GM13977 (cell line): ENCODE data around the gene SGO2.
A peak's percentile ranks its signal among the peaks of the same experiment; 100 is the strongest.

Experiments
- DNase-seq: peaks from one replicate; pipeline ENCODE4 v3.0.0; 2012; ENCODE audit warnings: low spot score
- in situ Hi-C: fragments of 300-500 bp; cut with MboI; formaldehyde crosslinking; loops from one replicate; pipeline ENCODE4 v1.12.0; 2022; ENCODE audit warnings: low sequenced_read_pairs, low pct_unique_long_range_greater_than_20kb, mixed read lengths, inconsistent platforms; ENCODE audit not compliant: unreplicated experiment
- TF ChIP-seq, protein P1 (sequence below): IDR thresholded peaks from 2 replicates; pipeline ENCODE4 v1.5.1; 2012; ENCODE audit warnings: mild to moderate bottlenecking, control low read depth; ENCODE audit not compliant: insufficient read depth; ENCODE audit errors: extremely low read depth, missing control alignments

Gene SGO2

GRCh38 chr2:200498402-200499162, 27.4 kb upstream of the SGO2 start:
- TF ChIP-seq, protein P1, sequence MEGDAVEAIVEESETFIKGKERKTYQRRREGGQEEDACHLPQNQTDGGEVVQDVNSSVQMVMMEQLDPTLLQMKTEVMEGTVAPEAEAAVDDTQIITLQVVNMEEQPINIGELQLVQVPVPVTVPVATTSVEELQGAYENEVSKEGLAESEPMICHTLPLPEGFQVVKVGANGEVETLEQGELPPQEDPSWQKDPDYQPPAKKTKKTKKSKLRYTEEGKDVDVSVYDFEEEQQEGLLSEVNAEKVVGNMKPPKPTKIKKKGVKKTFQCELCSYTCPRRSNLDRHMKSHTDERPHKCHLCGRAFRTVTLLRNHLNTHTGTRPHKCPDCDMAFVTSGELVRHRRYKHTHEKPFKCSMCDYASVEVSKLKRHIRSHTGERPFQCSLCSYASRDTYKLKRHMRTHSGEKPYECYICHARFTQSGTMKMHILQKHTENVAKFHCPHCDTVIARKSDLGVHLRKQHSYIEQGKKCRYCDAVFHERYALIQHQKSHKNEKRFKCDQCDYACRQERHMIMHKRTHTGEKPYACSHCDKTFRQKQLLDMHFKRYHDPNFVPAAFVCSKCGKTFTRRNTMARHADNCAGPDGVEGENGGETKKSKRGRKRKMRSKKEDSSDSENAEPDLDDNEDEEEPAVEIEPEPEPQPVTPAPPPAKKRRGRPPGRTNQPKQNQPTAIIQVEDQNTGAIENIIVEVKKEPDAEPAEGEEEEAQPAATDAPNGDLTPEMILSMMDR, result no peak
- DNase-seq, result no peak
- in situ Hi-C loops, result no loop called here

- in situ Hi-C loops, result no loop called here
- TF ChIP-seq, protein P1, result no peak
- DNase-seq, result no peak
These were observed 23.8 kb upstream of the SGO2 start for GRCh38 chr2:200502196-200502595.

- TF ChIP-seq, protein P1, result no peak
- in situ Hi-C loops, result no loop called here
- no peak for DNase-seq
These were observed 19.3 kb upstream of the SGO2 start for GRCh38 chr2:200506679-200507078.

GRCh38 chr2:200507179-200507578, 18.8 kb upstream of the SGO2 start:
- DNase-seq, result no peak
- in situ Hi-C loops, result no loop called here
- TF ChIP-seq, protein P1, result no peak

DNA sequence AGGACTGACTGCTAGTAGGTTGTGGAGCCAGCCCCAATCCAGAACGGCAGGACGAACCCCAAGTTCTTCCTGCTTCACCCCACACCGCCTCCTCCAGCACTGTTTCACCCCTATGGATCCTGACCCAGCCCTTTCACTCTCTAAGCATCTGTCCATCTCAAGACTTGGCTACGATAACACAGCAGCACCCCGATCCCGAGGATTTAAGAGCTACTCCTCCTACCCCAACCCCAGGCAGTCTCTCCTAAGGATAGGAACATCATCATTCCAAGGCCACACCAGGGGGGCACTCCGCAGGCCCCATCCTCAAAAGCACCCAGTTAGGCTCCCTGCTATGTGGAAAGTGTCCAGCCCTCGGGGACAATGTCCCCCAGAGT, 16.8 kb upstream of the SGO2 start:
- DNase-seq, result peak; percentile 32
- in situ Hi-C loops, result no loop called here
- TF ChIP-seq, protein P1, result no peak

DNA sequence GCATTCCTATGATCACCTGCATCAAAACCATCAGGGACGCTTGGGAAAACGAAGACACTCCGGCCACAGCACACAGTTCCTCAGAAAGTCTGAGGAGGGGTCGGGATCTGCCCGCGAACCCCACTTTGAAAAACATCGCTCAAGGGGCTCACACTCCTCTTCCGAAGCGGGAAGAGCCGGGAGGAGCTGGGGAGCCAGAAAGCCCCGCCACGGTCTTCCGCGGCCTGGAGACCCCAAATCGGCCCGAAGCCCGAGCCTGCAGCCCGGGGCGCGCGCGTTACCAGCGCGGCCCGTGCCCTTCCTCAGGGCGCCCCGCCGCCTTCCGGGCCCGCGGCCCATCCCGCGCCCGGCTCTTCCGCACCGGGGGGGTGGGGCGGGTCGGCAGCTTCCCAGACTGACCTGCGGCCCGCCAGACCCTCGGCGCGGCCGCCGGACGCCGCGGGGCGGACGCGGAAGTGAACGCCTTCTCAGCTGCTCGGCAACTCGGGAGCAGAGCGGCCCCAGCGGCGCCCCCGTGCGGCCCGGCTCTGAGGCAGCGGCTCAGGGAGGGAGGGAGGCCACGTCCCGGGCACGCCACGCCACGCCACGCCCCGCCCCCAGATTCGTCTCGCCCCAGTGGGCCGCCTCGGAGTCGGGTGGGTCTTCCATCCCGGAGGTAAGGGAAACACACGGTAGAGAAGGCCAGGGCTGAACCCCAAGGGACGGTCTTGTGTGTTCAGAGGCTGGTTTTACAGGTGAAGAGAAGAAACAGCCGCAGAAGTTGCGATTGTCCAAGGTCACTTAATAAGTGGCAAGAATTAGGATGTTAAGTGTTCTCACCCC, 16.2 kb upstream of the SGO2 start, which contains the start of gene KCTD18:
KCTD18 (minus strand) TSS at position 457 of the 822 bp plus-strand sequence. CDS start 3,052 bp downstream, outside the sequence.
- TF ChIP-seq, protein P1, result peak; percentile 97
- in situ Hi-C loops, result no loop called here
- peak; percentile 98 for DNase-seq
